RKO (cell line): ENCODE measurements around the gene OSTF1.

Source experiments
- DNase-seq: peaks from one replicate; pipeline ENCODE4 v3.0.0-alpha.2; 2016; ENCODE audit warnings: low spot score

The OSTF1 gene

DNA sequence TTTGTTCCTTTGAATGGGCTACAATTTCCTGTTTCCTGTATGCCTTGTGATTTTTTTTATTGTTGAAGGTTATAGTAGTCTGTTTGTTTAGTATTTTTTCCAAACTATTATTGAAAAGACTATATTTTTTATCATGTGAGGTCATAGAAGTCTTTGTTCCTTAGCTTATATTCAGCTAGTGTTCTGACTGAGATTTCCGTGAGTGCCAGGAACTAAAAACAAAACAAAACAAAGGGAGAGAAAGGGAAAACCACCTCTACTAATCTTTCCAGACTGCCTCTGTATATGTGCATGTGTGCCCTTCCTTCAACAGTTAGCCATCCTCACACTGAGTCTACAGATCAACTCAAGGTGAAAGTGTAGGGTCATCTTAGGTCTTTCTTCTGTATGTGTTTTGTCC is 79.0 kb downstream of the OSTF1 start:
- DNase-seq: no peak

DNA sequence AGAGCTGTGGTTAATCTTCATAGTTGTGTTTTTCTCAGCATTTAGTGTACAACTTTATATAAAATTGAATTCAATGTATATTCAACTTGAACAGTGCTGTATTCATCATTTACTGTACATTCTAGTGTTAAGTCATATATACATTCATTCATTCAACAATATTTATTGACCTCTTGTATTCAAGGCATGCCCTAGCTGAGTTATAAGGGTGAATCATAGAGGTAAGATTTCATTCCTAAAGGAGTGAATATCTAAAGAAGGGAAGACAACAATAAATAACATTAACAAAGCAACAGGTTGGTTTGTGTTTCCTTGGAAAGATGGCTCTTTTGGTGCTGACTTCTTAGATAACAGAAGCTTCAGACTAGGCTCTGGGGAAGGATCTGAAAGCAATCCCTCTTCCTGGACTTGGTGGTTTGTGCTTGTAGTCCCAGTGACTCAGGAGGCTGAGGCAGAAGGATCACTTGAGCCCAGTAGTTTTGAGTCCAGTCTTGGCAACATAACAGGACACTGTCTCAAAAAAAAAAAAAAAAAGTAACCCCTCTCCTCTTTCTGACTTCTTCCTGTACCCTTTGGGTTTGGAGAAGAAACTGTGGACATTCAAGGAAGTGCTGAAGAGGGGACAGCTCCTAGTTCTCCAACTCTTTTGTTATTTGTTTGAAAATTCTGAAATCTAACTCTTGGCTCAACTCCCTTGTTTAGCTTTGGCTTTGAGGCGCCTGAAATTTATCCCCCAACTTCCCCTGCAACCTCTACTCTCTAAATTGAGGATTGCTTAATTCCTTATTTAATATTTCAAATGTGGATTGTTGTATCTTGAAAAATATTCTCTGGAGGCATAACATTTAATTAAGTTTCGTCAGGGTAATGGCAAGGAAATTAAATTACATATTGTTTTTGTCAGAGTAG is 80.2 kb downstream of the OSTF1 start:
- DNase-seq: no peak

DNA sequence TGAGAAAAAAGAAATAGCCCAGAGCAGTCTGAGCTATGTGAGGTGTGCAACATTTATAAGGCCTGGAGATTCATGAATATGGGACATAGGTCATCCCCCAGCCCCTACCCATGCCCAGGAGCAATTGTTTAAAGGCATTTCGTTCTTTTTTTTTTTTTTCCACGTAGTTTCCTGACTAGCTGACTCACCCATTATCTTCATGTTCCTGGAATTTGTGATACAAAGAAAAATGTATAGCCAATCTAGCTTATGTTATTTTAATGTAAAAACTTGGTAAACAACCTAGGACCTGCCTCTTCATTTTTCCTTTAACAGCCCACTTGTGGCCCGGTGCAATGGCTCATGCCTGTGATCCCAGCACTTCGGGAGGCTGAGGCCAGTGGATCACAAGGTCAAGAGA is 81.3 kb downstream of the OSTF1 start:
- no peak for DNase-seq

DNA sequence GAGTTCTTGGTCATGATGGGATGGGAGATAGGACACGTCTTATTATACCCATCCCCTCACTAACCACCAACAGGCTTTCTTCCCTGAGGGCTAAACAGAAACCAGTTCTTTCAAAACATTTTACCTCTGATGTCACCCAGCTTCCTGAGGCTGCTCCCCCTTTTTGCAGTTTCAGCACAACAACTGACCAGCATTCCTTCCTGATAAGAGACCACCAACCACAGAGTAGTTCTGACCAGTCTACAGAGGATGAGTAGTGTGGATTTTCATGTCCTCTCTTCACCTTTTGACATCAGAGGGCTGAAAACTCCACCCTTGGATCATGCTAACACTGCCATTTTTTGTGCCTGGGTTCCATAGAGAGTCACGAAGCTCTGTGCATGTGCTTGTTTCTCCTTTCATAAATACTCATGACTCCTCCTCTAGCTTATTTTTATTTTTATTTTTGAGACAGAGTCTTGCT is 82.6 kb downstream of the OSTF1 start:
- no peak for DNase-seq

DNA sequence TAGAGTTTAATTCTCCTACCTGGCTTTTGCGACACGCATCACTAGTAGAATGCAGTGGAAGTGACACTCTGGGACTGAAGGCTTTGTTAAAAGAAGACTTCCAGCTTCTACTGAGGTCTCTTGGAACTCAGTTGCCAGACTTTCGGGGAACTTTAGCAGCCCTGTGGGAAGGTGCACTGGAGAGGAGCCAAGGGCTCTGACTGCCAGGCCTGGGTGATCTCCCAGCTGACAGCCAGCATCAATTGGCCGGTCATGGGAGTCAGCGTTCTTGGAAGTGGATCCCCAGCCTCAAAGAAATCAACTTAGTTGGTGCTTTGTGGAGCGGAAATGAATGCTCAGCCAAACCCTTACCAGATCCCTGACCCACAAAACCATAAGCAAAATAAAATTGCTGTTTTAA is 87.1 kb downstream of the OSTF1 start:
- no peak for DNase-seq

DNA sequence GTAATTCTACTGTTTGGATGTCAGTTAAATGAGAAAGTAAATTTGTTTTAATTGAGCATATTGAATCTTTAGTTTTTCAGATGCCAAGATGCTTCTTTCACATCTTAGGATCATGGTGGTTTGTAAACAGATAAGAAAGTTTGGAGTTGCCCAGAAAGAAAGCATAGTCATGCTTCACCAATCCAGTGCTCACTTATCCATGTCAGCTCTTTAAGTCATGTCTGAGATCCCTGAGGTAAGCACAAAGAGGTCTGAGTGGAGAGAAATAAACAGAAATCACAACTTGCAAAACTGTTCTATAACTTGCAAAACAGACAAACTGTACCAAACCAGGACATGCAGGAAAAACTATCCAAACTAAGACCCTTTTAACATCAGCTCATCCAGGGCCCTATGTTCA is 87.7 kb downstream of the OSTF1 start:
- DNase-seq: no peak

DNA sequence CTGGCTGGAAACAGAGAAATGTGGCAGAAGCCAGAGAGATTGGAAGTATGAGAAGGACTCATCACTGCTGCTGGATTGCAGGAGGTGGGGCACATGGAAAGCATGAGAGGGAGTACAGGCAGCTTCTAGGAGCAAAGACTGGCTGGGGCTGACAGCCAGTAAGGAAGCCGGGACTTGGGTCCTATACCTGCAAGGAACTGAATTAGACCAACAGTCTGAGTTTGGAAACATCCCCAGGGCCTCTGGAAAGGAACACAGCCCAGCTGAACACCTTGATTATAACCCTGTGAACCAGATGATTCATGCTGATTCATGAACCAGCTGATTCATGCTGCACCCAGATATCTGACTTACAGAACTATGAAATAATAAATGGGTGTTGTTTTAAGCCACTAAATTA is 93.4 kb downstream of the OSTF1 start:
- peak; percentile 85 for DNase-seq

DNA sequence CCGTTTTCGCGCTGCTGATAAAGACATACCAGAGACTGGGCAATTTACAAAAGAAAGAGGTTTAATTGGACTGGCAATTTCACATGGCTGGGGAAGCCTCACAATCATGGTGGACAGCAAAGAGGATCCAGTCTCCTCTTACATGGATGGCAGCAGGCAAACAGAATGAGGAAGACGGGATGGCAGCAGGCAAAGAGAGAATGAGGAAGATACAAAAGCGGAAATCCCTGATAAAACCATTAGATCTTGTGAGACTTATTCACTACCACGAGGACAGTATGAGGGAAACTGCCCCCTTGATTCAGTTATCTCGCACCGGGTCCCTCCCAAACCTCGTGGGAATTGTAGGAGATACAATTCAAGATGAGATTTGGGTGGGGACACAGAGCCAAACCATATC is 95.0 kb downstream of the OSTF1 start:
- DNase-seq: no peak

DNA sequence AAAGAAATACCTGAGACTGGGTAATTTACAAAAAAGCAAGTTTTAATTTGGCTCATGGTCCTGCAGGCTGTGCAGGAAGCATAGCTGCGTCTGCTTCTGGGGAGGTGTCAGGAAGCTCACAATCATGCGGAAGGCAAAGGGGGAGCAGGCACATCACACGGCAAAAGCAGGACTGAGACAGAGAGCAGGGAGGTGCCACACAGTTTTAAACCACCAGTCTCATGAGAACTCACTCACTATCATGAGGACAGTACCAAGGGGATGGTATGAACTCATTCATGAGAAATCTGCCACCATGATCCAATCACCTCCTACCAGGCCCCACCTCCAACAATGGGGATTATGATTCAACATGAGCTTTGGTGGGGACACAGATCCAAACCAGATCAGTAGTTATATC is 96.2 kb downstream of the OSTF1 start:
- DNase-seq: no peak

DNA sequence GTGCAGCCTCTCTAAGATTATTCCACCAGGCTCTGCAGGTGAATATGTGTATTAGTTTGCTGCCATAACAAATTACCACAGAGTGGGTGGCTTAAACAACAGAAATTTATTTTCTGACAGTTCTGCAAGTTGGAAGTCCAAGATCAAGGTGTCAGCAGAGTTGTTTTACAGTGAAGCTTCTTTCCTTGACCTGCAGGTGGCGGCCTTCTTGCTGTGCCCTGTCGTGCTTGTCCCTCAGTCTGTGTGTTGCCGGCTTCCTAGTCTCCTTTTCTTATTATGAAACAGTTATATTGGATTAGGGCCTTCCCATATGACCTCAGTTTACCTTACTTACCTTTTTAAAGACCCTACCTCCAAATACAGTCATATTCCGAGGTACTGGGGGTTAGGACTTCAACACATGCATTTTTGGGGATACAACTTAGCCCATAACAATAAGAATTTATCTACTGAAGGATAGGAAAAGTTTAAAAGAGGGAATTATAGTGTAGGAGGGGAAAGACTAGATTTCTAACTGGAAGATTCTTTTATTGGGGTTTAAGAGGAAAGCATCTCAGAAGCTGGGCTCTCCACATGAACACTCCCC is 97.4 kb downstream of the OSTF1 start:
- DNase-seq: peak; percentile 76

DNA sequence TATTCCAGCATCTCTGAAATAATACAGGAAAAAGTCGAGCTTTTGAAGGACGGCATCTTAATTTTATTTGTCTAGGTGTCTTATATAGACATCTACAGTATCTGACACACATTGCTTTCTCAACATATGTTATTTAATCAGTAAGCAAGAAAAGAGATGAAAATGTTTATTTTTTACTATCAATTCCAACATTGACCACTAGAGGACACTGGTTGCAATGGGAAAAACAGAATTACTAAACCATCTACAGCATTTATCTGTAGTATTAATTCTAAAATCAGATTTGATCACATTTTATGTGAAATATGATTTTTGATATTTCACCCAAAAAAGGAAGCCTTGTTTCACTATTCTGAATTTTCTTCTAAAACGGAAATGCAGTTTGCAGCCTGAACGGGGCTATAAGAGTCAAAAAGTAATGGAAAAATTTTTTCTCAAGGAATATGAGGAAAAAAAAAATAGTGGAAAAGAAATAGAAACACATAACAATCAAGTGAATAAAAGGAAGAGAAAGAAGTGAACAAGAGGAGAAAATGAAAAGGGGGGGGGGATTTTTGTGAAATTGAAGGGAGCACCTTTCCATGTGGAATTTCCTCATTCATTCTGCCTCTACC is 98.6 kb downstream of the OSTF1 start:
- DNase-seq: peak; percentile 28

DNA sequence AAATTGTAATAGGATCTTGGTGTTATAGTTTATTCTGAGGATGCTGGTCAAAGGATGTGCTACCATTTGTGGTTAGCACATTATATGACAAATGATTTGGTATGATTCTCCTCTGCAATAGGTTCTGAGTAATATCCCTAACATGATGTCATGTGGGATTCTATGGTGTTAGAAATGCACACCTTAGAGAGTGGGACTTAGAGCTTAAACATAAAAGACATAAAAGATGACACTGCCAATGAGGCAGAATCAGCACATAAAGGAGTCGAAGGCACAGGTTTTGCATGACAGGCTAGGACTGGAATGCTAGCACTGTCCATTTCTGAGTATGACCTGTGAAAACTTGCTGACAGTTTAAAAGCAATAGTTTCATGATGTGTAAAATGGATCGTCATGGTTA is 100.4 kb downstream of the OSTF1 start:
- peak; percentile 16 for DNase-seq

DNA sequence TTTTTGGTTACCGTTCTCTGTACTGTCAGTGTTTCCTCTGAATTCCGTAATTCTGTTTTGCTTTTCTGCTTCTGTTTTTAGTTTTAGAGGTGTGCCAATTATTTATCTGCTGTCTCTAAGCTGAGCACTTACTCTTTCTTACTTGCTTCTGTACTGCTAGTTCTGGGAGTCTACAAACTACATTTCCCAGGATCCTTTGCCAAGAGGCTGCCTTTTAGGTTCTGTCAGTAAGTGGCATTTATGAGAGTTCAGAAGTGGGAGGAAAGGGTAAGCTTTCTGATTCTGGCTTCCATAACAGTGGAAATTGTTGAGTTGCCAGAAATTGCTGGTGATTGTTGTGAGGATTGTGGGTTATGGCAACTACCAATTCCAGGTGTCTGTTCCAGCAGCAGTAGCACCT is 102.4 kb downstream of the OSTF1 start:
- no peak for DNase-seq
